ENCODE results near the gene AFTPH.

The AFTPH gene

GRCh38 chr2:64540615-64541014 is 16.5 kb downstream of the AFTPH start:
- in situ Hi-C loops (cut with MboI; ENCODE audit: low sequenced_read_pairs) = no loop called here

DNA sequence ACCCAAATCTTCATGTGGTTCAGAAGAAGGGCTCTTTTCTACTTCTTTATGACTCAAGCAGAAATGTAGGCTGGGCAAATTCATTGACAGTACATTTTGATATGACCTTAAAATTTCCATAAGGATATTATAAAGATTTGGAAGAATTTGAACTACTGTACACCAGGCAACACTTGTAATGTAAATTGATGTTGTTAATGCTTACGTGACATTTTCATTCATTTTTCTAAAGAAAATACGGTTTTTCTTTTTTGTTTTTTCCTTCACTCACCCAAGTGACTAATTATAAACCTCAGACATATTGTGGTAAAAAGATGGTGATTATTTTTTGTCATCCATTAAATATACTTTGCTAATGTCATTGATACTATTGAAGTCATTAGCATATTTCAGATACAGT is 17.4 kb downstream of the AFTPH start:
- in situ Hi-C loops (cut with MboI; ENCODE audit: low sequenced_read_pairs) = no loop called here

- in situ Hi-C loops (cut with MboI; ENCODE audit: low sequenced_read_pairs) = no loop called here
These were observed 18.2 kb downstream of the AFTPH start for GRCh38 chr2:64542071-64543007.

DNA sequence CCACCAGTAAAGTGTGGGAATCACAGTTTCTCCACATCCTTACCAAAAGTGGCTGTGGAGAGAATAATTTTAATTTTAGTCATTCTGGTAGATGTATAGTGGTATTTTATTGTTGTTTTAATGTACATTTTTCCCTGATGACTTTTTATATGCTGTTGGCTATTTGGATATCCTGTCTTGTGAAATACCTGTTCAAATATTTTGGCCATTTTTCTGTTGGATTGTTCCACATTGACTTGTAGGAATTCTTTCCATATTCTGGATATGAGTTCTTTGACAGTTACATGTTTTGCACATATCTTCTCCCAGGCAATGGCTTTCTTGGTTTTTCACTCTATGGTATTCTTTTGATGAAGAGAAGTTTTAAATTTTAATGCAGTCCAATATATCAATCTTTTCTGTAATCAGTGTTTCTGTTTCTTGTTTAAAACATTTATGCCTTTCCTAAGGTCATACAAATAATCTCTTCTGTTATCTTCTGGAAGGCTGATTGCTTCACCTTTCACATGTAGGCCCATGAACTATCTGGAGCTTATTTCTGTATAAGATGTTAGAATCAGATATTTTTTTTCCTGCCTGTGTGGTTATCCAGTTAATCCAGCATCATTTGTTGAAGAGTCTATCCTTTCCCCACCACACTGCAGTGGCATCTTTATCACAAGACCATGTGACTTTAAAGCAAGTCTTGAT is 19.0 kb downstream of the AFTPH start:
- in situ Hi-C loops (cut with MboI; ENCODE audit: low sequenced_read_pairs) = no loop called here

GRCh38 chr2:64548761-64549160 is 24.6 kb downstream of the AFTPH start:
- in situ Hi-C loops (cut with MboI; ENCODE audit: low sequenced_read_pairs) = no loop called here

- in situ Hi-C loops (cut with MboI; ENCODE audit: low sequenced_read_pairs) = no loop called here
These were observed 25.9 kb downstream of the AFTPH start for GRCh38 chr2:64550042-64550441.

DNA sequence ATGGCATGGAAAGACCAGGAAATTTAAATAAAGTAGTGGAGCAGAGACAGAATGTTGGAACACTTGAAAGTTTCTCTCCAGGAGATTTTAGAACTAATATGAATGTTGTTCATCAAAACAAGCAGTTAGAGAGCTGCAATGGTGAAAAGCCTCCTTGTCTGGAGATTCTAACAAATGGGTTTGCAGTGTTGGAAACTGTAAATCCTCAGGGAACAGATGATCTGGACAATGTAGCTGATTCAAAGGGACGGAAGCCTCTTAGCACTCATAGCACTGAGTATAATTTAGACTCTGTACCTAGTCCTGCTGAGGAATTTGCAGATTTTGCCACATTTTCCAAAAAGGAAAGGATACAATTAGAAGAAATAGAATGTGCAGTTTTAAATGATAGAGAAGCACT is 27.7 kb downstream of the AFTPH start:
- in situ Hi-C loops (cut with MboI; ENCODE audit: low sequenced_read_pairs) = no loop called here

- in situ Hi-C loops (cut with MboI; ENCODE audit: low sequenced_read_pairs) = no loop called here
These were observed 30.0 kb downstream of the AFTPH start for GRCh38 chr2:64554117-64554516.

GRCh38 chr2:64558445-64559081 is 34.4 kb downstream of the AFTPH start:
- in situ Hi-C loops (cut with MboI; ENCODE audit: low sequenced_read_pairs) = no loop called here

DNA sequence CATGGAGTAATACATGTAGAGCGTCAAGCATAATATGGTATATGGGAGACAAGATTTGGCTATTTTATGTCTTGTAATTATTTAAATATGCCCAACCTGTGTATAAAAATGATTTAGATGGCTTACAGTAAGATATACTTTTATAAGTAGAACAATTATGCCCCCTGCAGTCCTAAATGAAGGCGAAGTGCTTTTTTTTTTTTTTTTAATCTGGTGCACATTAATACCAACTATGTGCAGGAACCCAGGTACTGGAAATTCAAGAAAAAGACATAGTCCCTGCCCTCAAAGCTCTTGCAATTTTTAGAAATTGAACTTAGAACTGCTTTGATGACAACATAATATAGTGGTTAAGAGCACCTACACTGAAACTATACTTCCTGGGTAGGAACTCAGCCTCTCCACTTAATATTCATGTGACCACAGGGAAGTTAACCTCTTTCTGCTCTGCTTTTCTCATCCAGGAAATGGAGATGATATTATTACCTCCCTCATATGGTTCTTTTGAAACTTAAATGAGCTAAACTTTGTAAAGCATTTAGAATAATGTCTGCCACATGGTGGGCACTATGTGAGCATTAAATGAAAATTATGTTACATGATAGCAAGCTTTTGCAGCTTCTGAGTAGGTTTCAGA is 38.1 kb downstream of the AFTPH start:
- in situ Hi-C loops (cut with MboI; ENCODE audit: low sequenced_read_pairs) = no loop called here

GRCh38 chr2:64563436-64563938 is 39.4 kb downstream of the AFTPH start:
- in situ Hi-C loops (cut with MboI; ENCODE audit: low sequenced_read_pairs) = no loop called here

GRCh38 chr2:64565949-64566710 is 42.0 kb downstream of the AFTPH start:
- in situ Hi-C loops (cut with MboI; ENCODE audit: low sequenced_read_pairs) = no loop called here

DNA sequence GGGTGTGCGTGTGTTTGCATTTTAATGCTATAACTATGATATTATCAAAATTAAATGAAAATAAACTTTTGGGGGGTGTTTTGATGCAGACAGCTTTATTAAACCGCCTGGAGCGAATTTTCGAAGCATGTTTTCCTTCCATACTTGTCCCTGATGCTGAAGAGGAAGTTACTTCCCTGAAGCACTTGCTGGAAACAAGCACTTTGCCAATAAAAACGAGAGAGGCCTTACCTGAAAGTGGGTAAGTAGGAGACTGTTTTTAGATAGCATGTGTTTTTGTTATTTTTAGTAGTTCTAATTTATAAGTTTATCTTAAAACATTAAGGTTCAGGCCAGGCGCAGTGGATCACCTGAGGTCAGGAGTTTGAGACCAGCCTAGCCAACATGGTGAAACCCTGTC is 43.3 kb downstream of the AFTPH start:
- in situ Hi-C loops (cut with MboI; ENCODE audit: low sequenced_read_pairs) = no loop called here

DNA sequence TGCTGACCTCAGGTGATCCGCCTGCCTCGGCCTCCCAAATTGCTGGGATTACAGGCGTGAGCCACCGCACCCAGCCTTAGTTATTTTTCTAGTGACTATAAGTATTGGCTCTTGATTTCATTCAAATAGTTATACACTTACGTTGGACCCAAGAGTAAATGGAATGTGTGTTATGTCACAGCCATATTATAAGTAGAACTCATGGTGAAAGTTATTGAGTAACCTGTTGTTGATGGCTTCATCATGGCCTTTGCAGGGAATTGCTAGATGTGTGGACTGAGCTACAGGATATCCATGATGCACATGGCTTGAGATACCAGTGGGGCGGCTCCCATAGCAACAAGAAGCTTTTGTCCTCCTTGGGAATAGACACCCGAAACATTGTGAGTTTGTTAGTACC is 44.7 kb downstream of the AFTPH start:
- in situ Hi-C loops (cut with MboI; ENCODE audit: low sequenced_read_pairs) = no loop called here

- in situ Hi-C loops (cut with MboI; ENCODE audit: low sequenced_read_pairs) = loop anchor here (25.0 kb wide), 1 partner anchor 312 kb away; no protein-coding TSS in a partner anchor
These were observed 50.7 kb downstream of the AFTPH start for GRCh38 chr2:64574871-64575270.

DNA sequence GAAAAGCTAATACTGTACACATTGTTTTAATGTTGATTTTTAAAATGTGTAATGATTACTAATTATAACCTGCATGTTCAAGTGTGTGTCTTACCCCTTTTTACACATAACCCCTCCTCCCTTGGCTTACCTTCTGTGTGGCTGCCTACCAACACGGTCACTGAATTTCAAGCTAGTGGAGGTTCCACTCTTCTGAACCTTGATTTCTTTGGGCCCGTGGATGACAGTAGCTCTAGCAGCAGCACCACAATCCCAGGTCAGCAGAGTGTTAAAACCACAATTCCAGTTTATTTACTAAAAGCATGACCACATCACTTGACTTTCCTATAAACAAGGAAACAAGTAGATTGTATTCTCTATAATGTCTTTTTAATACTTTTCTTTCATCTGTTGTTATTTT is 56.9 kb downstream of the AFTPH start:
- in situ Hi-C loops (cut with MboI; ENCODE audit: low sequenced_read_pairs) = loop anchor here (25.0 kb wide), 1 partner anchor 306 kb away; no protein-coding TSS in a partner anchor

GRCh38 chr2:64581777-64582539 is 57.8 kb downstream of the AFTPH start:
- in situ Hi-C loops (cut with MboI; ENCODE audit: low sequenced_read_pairs) = loop anchor here (25.0 kb wide), 1 partner anchor 305 kb away; no protein-coding TSS in a partner anchor

- in situ Hi-C loops (cut with MboI; ENCODE audit: low sequenced_read_pairs) = loop anchor here (25.0 kb wide), 1 partner anchor 304 kb away; no protein-coding TSS in a partner anchor
These were observed 58.7 kb downstream of the AFTPH start for GRCh38 chr2:64582774-64583340.

- in situ Hi-C loops (cut with MboI; ENCODE audit: low sequenced_read_pairs) = loop anchor here (25.0 kb wide), 1 partner anchor 301 kb away; no protein-coding TSS in a partner anchor
These were observed 61.9 kb downstream of the AFTPH start for GRCh38 chr2:64586054-64586453.
